ENCODE measurements around the gene VTI1A. TPM values are rescaled to one million over a fixed set of nuclear protein-coding genes. Genes with fewer than 3 reads are reported as not detected.

The VTI1A gene
- total and polyA plus RNA-seq, 4 donors = 5.5 to 26.9 (median 13.1) TPM

DNA sequence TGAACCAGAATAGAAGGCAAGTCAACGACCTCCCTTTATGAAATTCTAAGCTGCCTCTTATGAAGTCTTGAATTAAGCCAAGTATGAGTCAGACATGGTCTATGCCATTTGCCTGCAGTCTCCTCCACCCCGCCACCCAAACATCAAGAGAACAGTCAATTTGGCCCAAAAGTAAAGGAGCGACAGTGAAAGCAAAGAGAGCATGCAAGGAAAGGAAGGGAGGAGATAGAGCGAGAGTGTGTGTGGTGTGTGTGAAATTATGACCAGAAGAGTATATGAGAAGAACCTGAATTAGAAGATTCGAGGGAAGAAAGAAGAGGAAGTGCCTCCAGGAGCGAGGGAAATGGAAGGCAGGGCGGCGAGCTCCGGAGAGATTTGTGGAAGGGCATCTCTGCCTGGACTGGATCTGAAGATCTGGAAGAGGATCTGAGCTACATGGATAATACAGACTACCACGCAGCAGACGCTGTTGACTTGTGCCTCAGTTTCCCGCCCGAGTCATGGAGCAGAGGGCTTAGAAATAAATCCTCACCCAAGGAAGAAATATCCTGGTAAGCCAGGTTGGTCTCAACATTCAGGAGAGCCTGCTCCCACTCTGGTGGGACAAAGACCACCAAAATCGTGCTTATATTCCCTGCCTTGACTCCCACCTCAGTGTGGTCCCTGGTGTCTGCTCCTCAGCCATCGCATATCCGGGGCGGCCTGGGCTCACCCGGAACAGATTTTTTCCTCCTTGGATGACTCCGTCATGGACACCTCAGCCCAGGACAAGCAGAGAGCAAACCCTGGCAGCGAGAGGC lies 760 bp upstream of the VTI1A start:
- TF ChIP-seq TAF1 (conservative IDR thresholded peaks at IDR 0.05) (no peak), ZBTB33 (IDR thresholded peaks at IDR 0.05) (no peak), SP1 (IDR thresholded peaks at IDR 0.05) (no peak), FOXA1 (IDR thresholded peaks at IDR 0.05) (no peak), YY1 (IDR thresholded peaks at IDR 0.05) (no peak), EGR1 (IDR thresholded peaks at IDR 0.05; ENCODE audit: low read depth in 2 of 2) (no peak), MAX (IDR thresholded peaks at IDR 0.05) (no peak), NR2F2 (IDR thresholded peaks at IDR 0.05) (no peak), HNF4G (IDR thresholded peaks at IDR 0.05) (no peak), CTCF (IDR thresholded peaks at IDR 0.05; ENCODE audit: low read depth, low read length, missing input control) (no peak)
- Histone ChIP-seq H3K4me3 (ENCODE audit: low read depth in 1 of 3, low read length in 3 of 3) (peak overlapping the region; percentile 88 to 100 (median 90)), H3K9me3 (ENCODE audit: control insufficient read depth in 4 of 4, low read length in 3 of 4) (no peaks in the 10 kb centered on the region), H3K4me1 (ENCODE audit: control insufficient read depth in 4 of 4, insufficient read depth in 4 of 4, low read length in 3 of 4) (peaks cover 2 to 29% (median 25%) of the 10 kb centered on the region in 4 donors), H3K36me3 (ENCODE audit: control insufficient read depth in 4 of 4, insufficient read depth in 3 of 4, low read depth in 1 of 4, low read length in 3 of 4) (peaks cover 2 to 18% (median 15%) of the 10 kb centered on the region in 4 donors), H3K27me3 (ENCODE audit: control insufficient read depth in 4 of 4, insufficient read depth in 4 of 4, low read length in 3 of 4) (no peaks in the 10 kb centered on the region), H3K9ac (ENCODE audit: low read depth in 1 of 2, low read length in 2 of 2) (peak overlapping the region; percentile 82 to 97), H3K27ac (ENCODE audit: low read depth in 1 of 2, low read length in 2 of 2) (peak overlapping the region; percentile 82 to 86)
- WGBS = 5% methylated on average over 20 of the region's 20 CpGs
- no peak for DNase-seq (ENCODE audit: low spot score)

DNA sequence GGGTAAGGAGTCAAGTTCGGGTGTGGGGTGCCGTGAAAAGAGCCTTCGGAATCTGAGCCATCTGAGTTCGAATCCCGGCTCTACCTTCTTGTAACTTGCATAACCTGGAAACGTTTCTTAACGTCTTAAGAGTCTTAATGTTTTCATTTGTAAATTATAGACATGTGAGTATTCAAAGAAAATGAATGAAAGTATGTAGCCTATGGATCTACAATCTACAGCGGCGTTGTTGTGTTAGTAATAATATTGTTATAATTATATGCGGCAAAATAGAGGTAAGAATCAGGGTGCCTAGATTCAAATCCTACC lies 559 bp downstream of the VTI1A start:
- 3% methylated on average over 10 of the region's 10 CpGs for WGBS
- H3K9ac ChIP-seq (ENCODE audit: low read depth in 1 of 2, low read length in 2 of 2) = peak overlapping the region; percentile 82 to 97
- H3K4me1 ChIP-seq (ENCODE audit: control insufficient read depth in 4 of 4, insufficient read depth in 4 of 4, low read length in 3 of 4) = peaks cover 2 to 29% (median 25%) of the 10 kb centered on the region in 4 donors

More for the DNA sequence above, 559 bp downstream of the VTI1A start:
- Histone ChIP-seq H3K9me3 (ENCODE audit: control insufficient read depth in 4 of 4, low read length in 3 of 4) (no peaks in the 10 kb centered on the region), H3K27me3 (ENCODE audit: control insufficient read depth in 4 of 4, insufficient read depth in 4 of 4, low read length in 3 of 4) (no peaks in the 10 kb centered on the region), H3K36me3 (ENCODE audit: control insufficient read depth in 4 of 4, insufficient read depth in 3 of 4, low read depth in 1 of 4, low read length in 3 of 4) (peaks cover 0 to 11% (median 6%) of the 10 kb centered on the region in 4 donors), H3K27ac (ENCODE audit: low read depth in 1 of 2, low read length in 2 of 2) (peak overlapping the region; percentile 82 to 86), H3K4me3 (ENCODE audit: low read depth in 1 of 3, low read length in 3 of 3) (peak overlapping the region; percentile 88 to 100 (median 90))
- DNase-seq (ENCODE audit: low spot score) = no peak
- TF ChIP-seq RAD21 (IDR thresholded peaks at IDR 0.05) = no peak
- no peak for TF ChIP-seq HNF4A (conservative IDR thresholded peaks at IDR 0.05)
- no peak for TF ChIP-seq NR2F2 (IDR thresholded peaks at IDR 0.05)
- no peak for TF ChIP-seq EGR1 (IDR thresholded peaks at IDR 0.05; ENCODE audit: low read depth in 2 of 2)
- no peak for TF ChIP-seq YY1 (IDR thresholded peaks at IDR 0.05)
- no peak for TF ChIP-seq ZBTB33 (IDR thresholded peaks at IDR 0.05)
- no peak for TF ChIP-seq GABPA (IDR thresholded peaks at IDR 0.05 in 1 of 2, conservative IDR thresholded peaks at IDR 0.05 in 1 of 2)
- TF ChIP-seq ATF3 (IDR thresholded peaks at IDR 0.05) = no peak
- no peak for TF ChIP-seq HNF4G (IDR thresholded peaks at IDR 0.05)
- no peak for TF ChIP-seq SP1 (IDR thresholded peaks at IDR 0.05)
- TF ChIP-seq RXRA (IDR thresholded peaks at IDR 0.05) = no peak
- no peak for TF ChIP-seq FOXA1 (IDR thresholded peaks at IDR 0.05)
- TF ChIP-seq FOXA2 (IDR thresholded peaks at IDR 0.05) = no peak
- TF ChIP-seq TAF1 (conservative IDR thresholded peaks at IDR 0.05) = no peak
- TF ChIP-seq REST (IDR thresholded peaks at IDR 0.05) = no peak

Measured in liver (tissue), 9 donors.